Smooth muscle cell (in vitro differentiated cells): Measurements from ENCODE around the gene COL5A1. TPM values are rescaled to one million over a fixed set of nuclear protein-coding genes. Genes with fewer than 3 reads are reported as not detected.

ENCODE experiments used
- DNase-seq: peaks from one replicate; lab custom pipeline; 2025; ENCODE audit not compliant: unreplicated experiment; lab: John Stamatoyannopoulos, UW
- H2AFZ ChIP-seq: fragments of 200-600 bp; sonication (generic); 2 replicates; pipeline ENCODE4 v1.6.0; 2016; ENCODE audit warnings: antibody characterized with exemption, low read depth, mild to moderate bottlenecking
- H3F3A ChIP-seq: fragments of 200-600 bp; sonication (generic); 2 replicates; pipeline ENCODE4 v1.6.0; 2017; ENCODE audit warnings: antibody characterized with exemption, low read depth
- H3K27ac ChIP-seq: fragments of 200-600 bp; sonication (generic); 2 replicates; pipeline ENCODE4 v1.5.1; 2016; ENCODE audit warnings: low read depth, mild to moderate bottlenecking
- H3K27me3 ChIP-seq: fragments of 200-600 bp; sonication (generic); 2 replicates; pipeline ENCODE4 v1.6.1; 2016; ENCODE audit warnings: low read depth, mild to moderate bottlenecking
- H3K36me3 ChIP-seq: fragments of 200-600 bp; sonication (generic); 2 replicates; pipeline ENCODE4 v1.5.1; 2016; ENCODE audit warnings: low read depth
- H3K4me1 ChIP-seq: fragments of 200-600 bp; sonication (generic); 2 replicates; pipeline ENCODE4 v1.5.1; 2016; ENCODE audit warnings: low read depth
- H3K4me2 ChIP-seq: fragments of 200-600 bp; sonication (generic); 2 replicates; pipeline ENCODE4 v1.6.0; 2016; ENCODE audit warnings: mild to moderate bottlenecking
- H3K4me3 ChIP-seq: fragments of 200-600 bp; sonication (generic); 2 replicates; pipeline ENCODE4 v1.5.1; 2016; ENCODE audit warnings: mild to moderate bottlenecking
- H3K79me2 ChIP-seq: fragments of 200-600 bp; sonication (generic); 2 replicates; pipeline ENCODE4 v1.6.0; 2016; ENCODE audit warnings: low read depth, mild to moderate bottlenecking
- H3K9ac ChIP-seq: fragments of 200-600 bp; sonication (generic); 2 replicates; pipeline ENCODE4 v1.6.0; 2016; ENCODE audit warnings: low read depth
- H3K9me3 ChIP-seq: fragments of 200-600 bp; sonication (generic); replicated peaks from 2 replicates; pipeline ENCODE4 v1.5.1; 2016; ENCODE audit warnings: low read depth
- H4K20me1 ChIP-seq: fragments of 200-600 bp; sonication (generic); 2 replicates; pipeline ENCODE4 v1.6.0; 2016; ENCODE audit warnings: low read depth
- CTCF ChIP-seq: fragments of 200-600 bp; sonication (generic); IDR thresholded peaks from 2 replicates; pipeline ENCODE4 v1.5.1; 2017; ENCODE audit warnings: borderline replicate concordance, mild to moderate bottlenecking, antibody characterized with exemption; ENCODE audit not compliant: insufficient read depth, poor library complexity, severe bottlenecking
- WGBS: methylation state at CpG from one replicate; pipeline ENCODE4 v1.1.7; 2016; ENCODE audit warnings: low lambda C conversion rate; 5-methylcytosine and 5-hydroxymethylcytosine counted together
- polyA plus RNA-seq: library from polyadenylated mRNA; unstranded; fragments of >200 nt; fragmentation: Nextera tagmentation; extraction: Ambion mirVana; gene quantifications from 2 replicates; pipeline ENCODE4 v1.2.1, GENCODE V29; 2016
- total RNA-seq: library from RNA; depleted of rRNA; stranded (reverse); fragments of >200 nt; gene quantifications from 2 replicates; pipeline ENCODE4 v1.2.3, GENCODE V29; 2014

COL5A1 gene
- total and polyA plus RNA-seq, 2 experiments from 2014 or later, result 1,084 to 1,443 TPM

- Histone ChIP-seq H3K4me2 (no peak overlapping the region), H3K27me3 (no peaks in the 10 kb centered on the region), H3K4me3 (no peak overlapping the region), H3K27ac (no peak overlapping the region), H3F3A (peaks cover 61% of the 10 kb centered on the region), H3K4me1 (no peaks in the 10 kb centered on the region), H3K9me3 (no peaks in the 10 kb centered on the region), H2AFZ (no peak overlapping the region), H3K9ac (no peak overlapping the region), H3K36me3 (no peaks in the 10 kb centered on the region), H3K79me2 (no peaks in the 10 kb centered on the region), H4K20me1 (peaks cover 73% of the 10 kb centered on the region)
- no peak for TF ChIP-seq CTCF
- WGBS, result 96% methylated on average over 7 of the region's 9 CpGs
- DNase-seq, result no peak
Measured at GRCh38 chr9:134850611-134851010, 209.0 kb downstream of the COL5A1 start.

GRCh38 chr9:134851020-134851419 lies 209.4 kb downstream of the COL5A1 start:
- Histone ChIP-seq H3F3A (peaks cover 57% of the 10 kb centered on the region), H3K4me3 (no peak overlapping the region), H3K9ac (no peak overlapping the region), H3K4me1 (no peaks in the 10 kb centered on the region), H2AFZ (no peak overlapping the region), H4K20me1 (peaks cover 69% of the 10 kb centered on the region), H3K4me2 (no peak overlapping the region), H3K36me3 (no peaks in the 10 kb centered on the region), H3K9me3 (no peaks in the 10 kb centered on the region), H3K27ac (no peak overlapping the region), H3K79me2 (no peaks in the 10 kb centered on the region), H3K27me3 (no peaks in the 10 kb centered on the region)
- 97% methylated on average over 12 of the region's 12 CpGs for WGBS
- TF ChIP-seq CTCF, result no peak
- DNase-seq, result no peak

GRCh38 chr9:134852906-134853654 lies 211.5 kb downstream of the COL5A1 start:
- DNase-seq, result no peak
- Histone ChIP-seq H3K4me1 (no peaks in the 10 kb centered on the region), H3F3A (peaks cover 55% of the 10 kb centered on the region), H3K4me3 (no peak overlapping the region), H3K27me3 (no peaks in the 10 kb centered on the region), H3K9ac (no peak overlapping the region), H3K36me3 (no peaks in the 10 kb centered on the region), H3K27ac (no peak overlapping the region), H2AFZ (no peak overlapping the region), H3K4me2 (no peak overlapping the region), H3K9me3 (no peaks in the 10 kb centered on the region), H4K20me1 (peaks cover 48% of the 10 kb centered on the region), H3K79me2 (no peaks in the 10 kb centered on the region)
- no peak for TF ChIP-seq CTCF
- WGBS, result 90% methylated on average over 6 of the region's 6 CpGs

- Histone ChIP-seq H3K36me3 (no peaks in the 10 kb centered on the region), H3K79me2 (no peaks in the 10 kb centered on the region), H4K20me1 (peaks cover 44% of the 10 kb centered on the region), H3K9ac (no peak overlapping the region), H3K4me2 (no peak overlapping the region), H3K4me3 (no peak overlapping the region), H3K27me3 (no peaks in the 10 kb centered on the region), H3K4me1 (no peaks in the 10 kb centered on the region), H3K9me3 (no peaks in the 10 kb centered on the region), H3K27ac (no peak overlapping the region), H3F3A (peaks cover 58% of the 10 kb centered on the region), H2AFZ (no peak overlapping the region)
- no peak for DNase-seq
- 92% methylated on average over 6 of the region's 6 CpGs for WGBS
- TF ChIP-seq CTCF, result no peak
Measured at GRCh38 chr9:134853893-134854292, 212.3 kb downstream of the COL5A1 start.
